ENCODE data around the gene ZNF587. TPM values are rescaled to one million over a fixed set of nuclear protein-coding genes. Genes with fewer than 3 reads are reported as not detected.

The ZNF587 gene
- polyA plus RNA-seq, 6 donors from 2014 or later: 4.5 to 11.1 (median 6.8) TPM

Other genes starting within 250 kb of the ZNF587 start
- 10 to 100 TPM in 2 of 6 donors, 1 to 10 TPM in 4; 4.1 to 14.7 (median 7.2) TPM for gene ZNF530, start 250.0 kb upstream of the ZNF587 start, polyA plus RNA-seq (ENCODE audit: low read depth in 6 of 6)
- 10 to 100 TPM; 17.2 to 32.7 (median 20.6) TPM for gene ZNF134, start 235.6 kb upstream of the ZNF587 start, polyA plus RNA-seq (ENCODE audit: low read depth in 6 of 6)
- 10 to 100 TPM in 5 of 6 donors, not detected in 1; 17.0 to 27.4 (median 20.9) TPM for gene ZNF211, start 216.7 kb upstream of the ZNF587 start, polyA plus RNA-seq (ENCODE audit: low read depth in 6 of 6)
- gene ZSCAN4, start 180.9 kb upstream of the ZNF587 start, polyA plus RNA-seq (ENCODE audit: low read depth in 6 of 6): not detected
- gene ZNF551, start 167.9 kb upstream of the ZNF587 start, polyA plus RNA-seq (ENCODE audit: low read depth in 6 of 6): 10 to 100 TPM in 3 of 6 donors, 1 to 10 TPM in 2, under 1 TPM in 1; 0.91 to 14.1 (median 9.8) TPM
- 10 to 100 TPM in 2 of 6 donors, 1 to 10 TPM in 4; 4.3 to 12.9 (median 6.0) TPM for gene ZNF154, start 140.7 kb upstream of the ZNF587 start, polyA plus RNA-seq (ENCODE audit: low read depth in 6 of 6)
- gene ZNF671, start 122.2 kb upstream of the ZNF587 start, polyA plus RNA-seq (ENCODE audit: low read depth in 6 of 6): 10 to 100 TPM; 25.2 to 41.6 (median 30.4) TPM
- gene ZNF776, start 103.0 kb upstream of the ZNF587 start, polyA plus RNA-seq (ENCODE audit: low read depth in 6 of 6): 10 to 100 TPM; 11.9 to 18.4 (median 15.1) TPM
- 10 to 100 TPM; 17.1 to 29.8 (median 24.1) TPM for gene ZNF586, start 80.2 kb upstream of the ZNF587 start, polyA plus RNA-seq (ENCODE audit: low read depth in 6 of 6)
- gene ZNF552, start 34.9 kb upstream of the ZNF587 start, polyA plus RNA-seq (ENCODE audit: low read depth in 6 of 6): 10 to 100 TPM in 2 of 6 donors, 1 to 10 TPM in 4; 4.1 to 15.2 (median 6.3) TPM
- 1 to 10 TPM in 5 of 6 donors, not detected in 1; 1.3 to 3.0 (median 1.5) TPM for gene ZNF587B, start 19.6 kb upstream of the ZNF587 start, polyA plus RNA-seq (ENCODE audit: low read depth in 6 of 6)
- gene ZNF814, start 39.2 kb downstream of the ZNF587 start, polyA plus RNA-seq (ENCODE audit: low read depth in 6 of 6): 10 to 100 TPM; 27.7 to 41.6 (median 34.5) TPM
- 1 to 10 TPM in 5 of 6 donors, under 1 TPM in 1; 0.80 to 6.4 (median 2.1) TPM for gene ZNF417, start 66.7 kb downstream of the ZNF587 start, polyA plus RNA-seq (ENCODE audit: low read depth in 6 of 6)
- 10 to 100 TPM in 4 of 6 donors, 1 to 10 TPM in 2; 7.9 to 23.3 (median 12.2) TPM for gene ZNF418, start 85.5 kb downstream of the ZNF587 start, polyA plus RNA-seq (ENCODE audit: low read depth in 6 of 6)
- gene ZNF256, start 97.8 kb downstream of the ZNF587 start, polyA plus RNA-seq (ENCODE audit: low read depth in 6 of 6): 10 to 100 TPM in 5 of 6 donors, 1 to 10 TPM in 1; 9.1 to 20.6 (median 13.9) TPM
- gene C19orf18, start 124.7 kb downstream of the ZNF587 start, polyA plus RNA-seq (ENCODE audit: low read depth in 6 of 6): under 1 TPM in 4 of 6 donors, not detected in 2; 0.41 to 0.89 (median 0.57) TPM
- gene ZNF606, start 153.0 kb downstream of the ZNF587 start, polyA plus RNA-seq (ENCODE audit: low read depth in 6 of 6): 10 to 100 TPM in 3 of 6 donors, 1 to 10 TPM in 3; 6.1 to 16.0 (median 9.3) TPM
- gene ZSCAN1, start 184.2 kb downstream of the ZNF587 start, polyA plus RNA-seq (ENCODE audit: low read depth in 6 of 6): not detected
- 10 to 100 TPM in 1 of 6 donors, 1 to 10 TPM in 4, not detected in 1; 4.2 to 11.1 (median 5.6) TPM for gene ZNF135, start 209.4 kb downstream of the ZNF587 start, polyA plus RNA-seq (ENCODE audit: low read depth in 6 of 6)
- gene ZSCAN18, start 248.4 kb downstream of the ZNF587 start, polyA plus RNA-seq (ENCODE audit: low read depth in 6 of 6): 10 to 100 TPM; 22.2 to 39.2 (median 36.7) TPM

Measured in naive B cell (primary cell).